ENCODE data around the gene PGAP1. TPM values are rescaled to one million over a fixed set of nuclear protein-coding genes. Genes with fewer than 3 reads are reported as not detected.

Gene PGAP1
- total and polyA plus RNA-seq, 12 donors: 0.99 to 9.8 (median 5.6) TPM

GRCh38 chr2:196853301-196854087 is 73.0 kb downstream of the PGAP1 start:
- WGBS, 2 donors: 73 to 74% methylated on average over 4 of the region's 4 CpGs
- no peak for ATAC-seq
- H3K27me3 ChIP-seq: no peaks in the 10 kb centered on the region

GRCh38 chr2:196851088-196851487 is 75.4 kb downstream of the PGAP1 start:
- intact Hi-C loops (cut with DNase I): no loop called here
- no peak for TF ChIP-seq CTCF (IDR thresholded peaks at IDR 0.05)
- 89 to 96% methylated on average over 1 of the region's 1 CpG for WGBS, 2 donors
- DNase-seq: no peak
- Histone ChIP-seq H3K4me1 (no peaks in the 10 kb centered on the region), H3K27ac (no peak overlapping the region), H3K4me3 (no peak overlapping the region), H3K36me3 (peaks cover 0 to 22% (median 0%) of the 10 kb centered on the region in 9 donors), H3K9me3 (no peaks in the 10 kb centered on the region), H3K27me3 (no peaks in the 10 kb centered on the region)
- no peak for ATAC-seq

More at GRCh38 chr2:196853301-196854087, 73.0 kb downstream of the PGAP1 start:
- no peak for DNase-seq
- TF ChIP-seq CTCF (IDR thresholded peaks at IDR 0.05): no peak
- Histone ChIP-seq H3K27ac (no peak overlapping the region), H3K4me1 (no peaks in the 10 kb centered on the region), H3K4me3 (no peak overlapping the region), H3K9me3 (peaks cover 0 to 3% (median 0%) of the 10 kb centered on the region in 11 donors), H3K36me3 (peaks cover 0 to 15% (median 7%) of the 10 kb centered on the region in 9 donors)
- intact Hi-C loops (cut with DNase I): no loop called here

- ATAC-seq (peak in 4 of 8 donors; percentile 37 to 57 (median 43)), DNase-seq (no peak)
- intact Hi-C loops (cut with DNase I): no loop called here
Measured at GRCh38 chr2:196849895-196850294, 76.6 kb downstream of the PGAP1 start.

GRCh38 chr2:196846295-196846694 is 80.2 kb downstream of the PGAP1 start:
- intact Hi-C loops (cut with DNase I): no loop called here
- Histone ChIP-seq H3K4me1 (no peaks in the 10 kb centered on the region), H3K36me3 (peaks cover 0 to 70% (median 14%) of the 10 kb centered on the region in 9 donors), H3K27ac (no peak overlapping the region), H3K4me3 (no peak overlapping the region), H3K27me3 (no peaks in the 10 kb centered on the region), H3K9me3 (no peaks in the 10 kb centered on the region)
- DNase-seq (no peak), ATAC-seq (no peak)
- no peak for TF ChIP-seq CTCF (IDR thresholded peaks at IDR 0.05)

More at GRCh38 chr2:196849895-196850294, 76.6 kb downstream of the PGAP1 start:
- Histone ChIP-seq H3K4me3 (no peak overlapping the region), H3K36me3 (peaks cover 0 to 34% (median 0%) of the 10 kb centered on the region in 9 donors), H3K9me3 (no peaks in the 10 kb centered on the region), H3K27me3 (no peaks in the 10 kb centered on the region), H3K4me1 (no peaks in the 10 kb centered on the region), H3K27ac (no peak overlapping the region)
- peak in 6 of 9 donors; percentile 15 to 49 (median 36) for TF ChIP-seq CTCF (IDR thresholded peaks at IDR 0.05)
